GM12872 (cell line): ENCODE results near the gene ZNF764.

Source experiments
- CTCF ChIP-seq: IDR thresholded peaks from 3 replicates; pipeline ENCODE4 v1.5.1; 2011; ENCODE audit warnings: low read depth, mild to moderate bottlenecking, low read length, moderate library complexity; ENCODE audit not compliant: insufficient read depth

Gene ZNF764

GRCh38 chr16:30532285-30533145, 25.7 kb downstream of the ZNF764 start:
- TF ChIP-seq CTCF, result no peak

GRCh38 chr16:30530163-30531037, 27.8 kb downstream of the ZNF764 start:
- TF ChIP-seq CTCF, result no peak

GRCh38 chr16:30528799-30529457, 29.2 kb downstream of the ZNF764 start:
- no peak for TF ChIP-seq CTCF

- no peak for TF ChIP-seq CTCF
These were observed 30.5 kb downstream of the ZNF764 start for GRCh38 chr16:30527635-30528178.

GRCh38 chr16:30526823-30527634, 31.1 kb downstream of the ZNF764 start:
- TF ChIP-seq CTCF, result peak; percentile 56

- no peak for TF ChIP-seq CTCF
These were observed 31.9 kb downstream of the ZNF764 start, which contains the start of gene ZNF768 for GRCh38 chr16:30526137-30526822. TSS of gene ZNF768 (minus strand) at chr16:30526566. CDS start at chr16:30526413, 153 bp downstream.
